ENCODE measurements around the gene SELENON.

DNA sequence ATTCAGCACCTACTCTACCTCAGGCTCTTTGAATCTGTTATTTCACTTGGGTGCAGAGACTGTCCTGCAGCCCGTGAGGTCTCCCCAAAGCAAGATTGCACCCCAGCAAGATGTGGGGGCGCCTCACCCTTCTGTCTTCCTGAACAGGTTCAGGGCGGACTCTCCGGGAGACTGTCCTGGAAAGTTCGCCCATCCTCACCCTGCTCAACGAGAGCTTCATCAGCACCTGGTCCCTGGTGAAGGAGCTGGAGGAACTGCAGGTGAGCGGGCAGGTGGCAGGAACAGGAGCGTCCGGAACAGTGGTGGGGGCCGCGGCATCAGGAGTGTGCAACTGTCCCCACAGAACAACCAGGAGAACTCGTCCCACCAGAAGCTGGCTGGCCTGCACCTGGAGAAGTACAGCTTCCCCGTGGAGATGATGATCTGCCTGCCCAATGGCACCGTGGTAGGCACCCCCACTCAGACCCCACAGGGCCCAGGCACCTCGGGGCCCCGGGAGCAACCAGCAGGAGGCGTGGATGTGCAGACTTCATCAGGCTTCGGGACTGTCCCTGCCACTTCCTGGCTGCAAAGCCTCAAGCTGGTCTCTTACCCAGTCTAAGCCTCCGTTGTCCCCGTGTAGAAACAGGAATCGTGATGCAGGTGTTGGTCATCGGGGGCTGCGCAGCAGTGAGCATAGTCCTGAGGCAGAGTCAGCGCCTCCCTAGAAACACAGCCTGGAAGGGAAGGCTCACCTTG, 13.9 kb downstream of the SELENON start:
- TF ChIP-seq, protein P1, sequence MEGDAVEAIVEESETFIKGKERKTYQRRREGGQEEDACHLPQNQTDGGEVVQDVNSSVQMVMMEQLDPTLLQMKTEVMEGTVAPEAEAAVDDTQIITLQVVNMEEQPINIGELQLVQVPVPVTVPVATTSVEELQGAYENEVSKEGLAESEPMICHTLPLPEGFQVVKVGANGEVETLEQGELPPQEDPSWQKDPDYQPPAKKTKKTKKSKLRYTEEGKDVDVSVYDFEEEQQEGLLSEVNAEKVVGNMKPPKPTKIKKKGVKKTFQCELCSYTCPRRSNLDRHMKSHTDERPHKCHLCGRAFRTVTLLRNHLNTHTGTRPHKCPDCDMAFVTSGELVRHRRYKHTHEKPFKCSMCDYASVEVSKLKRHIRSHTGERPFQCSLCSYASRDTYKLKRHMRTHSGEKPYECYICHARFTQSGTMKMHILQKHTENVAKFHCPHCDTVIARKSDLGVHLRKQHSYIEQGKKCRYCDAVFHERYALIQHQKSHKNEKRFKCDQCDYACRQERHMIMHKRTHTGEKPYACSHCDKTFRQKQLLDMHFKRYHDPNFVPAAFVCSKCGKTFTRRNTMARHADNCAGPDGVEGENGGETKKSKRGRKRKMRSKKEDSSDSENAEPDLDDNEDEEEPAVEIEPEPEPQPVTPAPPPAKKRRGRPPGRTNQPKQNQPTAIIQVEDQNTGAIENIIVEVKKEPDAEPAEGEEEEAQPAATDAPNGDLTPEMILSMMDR (IDR thresholded peaks at IDR 0.05): no peak
- TF ChIP-seq POLR2A (IDR thresholded peaks at IDR 0.05): no peak
